ENCODE data around the gene SCGB2A2.

SCGB2A2 gene

DNA sequence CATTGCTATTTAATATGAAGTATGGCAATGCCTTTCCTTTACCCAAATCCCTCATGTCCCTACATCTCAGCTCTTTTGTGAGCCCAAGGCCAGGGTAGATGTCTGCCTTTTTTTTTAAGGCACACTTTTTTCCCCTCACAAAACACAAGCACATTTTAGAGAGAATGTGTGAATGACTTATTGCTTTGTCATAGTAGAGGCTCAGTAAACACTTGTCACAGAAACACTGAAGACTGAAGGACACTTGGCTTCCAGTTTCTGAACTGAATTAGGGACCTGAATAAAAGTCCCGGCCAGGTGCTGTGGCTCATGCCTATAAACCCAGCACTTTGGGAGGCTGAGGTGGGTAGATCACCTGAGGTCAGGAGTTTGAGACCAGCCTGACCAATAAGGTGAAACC lies 2.9 kb upstream of the SCGB2A2 start:
- Mint-ChIP-seq H3K36me3 (no peaks in the 10 kb centered on the region), H3K9me3 (no peaks in the 10 kb centered on the region), H3K4me3 (no peak overlapping the region), H3K4me1 (no peaks in the 10 kb centered on the region), H3K27me3 (peaks cover 8% of the 10 kb centered on the region), H3K27ac (no peak overlapping the region)

DNA sequence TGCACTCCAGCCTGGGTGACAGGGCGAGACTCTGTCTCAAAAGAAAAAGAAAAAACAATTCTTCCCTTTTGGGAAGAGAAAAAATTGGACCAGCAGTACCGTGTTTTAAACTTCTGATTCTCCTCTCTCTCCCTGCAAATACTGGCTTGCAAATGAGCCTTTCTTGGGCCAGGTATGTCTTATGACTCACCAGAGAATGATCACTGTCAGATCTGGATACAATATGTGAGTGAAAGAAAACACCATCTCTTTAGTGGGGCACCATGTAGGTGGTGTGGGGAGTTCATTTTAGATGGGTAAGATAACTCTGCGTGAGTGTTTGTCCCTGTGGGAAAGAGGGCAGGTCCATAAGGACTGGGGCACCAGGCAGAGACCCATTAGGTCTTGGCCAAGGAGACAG lies 2.4 kb upstream of the SCGB2A2 start:
- Mint-ChIP-seq H3K4me3 (no peak overlapping the region), H3K9me3 (no peaks in the 10 kb centered on the region), H3K4me1 (no peaks in the 10 kb centered on the region), H3K36me3 (no peaks in the 10 kb centered on the region), H3K27ac (no peak overlapping the region), H3K27me3 (peaks cover 8% of the 10 kb centered on the region)

DNA sequence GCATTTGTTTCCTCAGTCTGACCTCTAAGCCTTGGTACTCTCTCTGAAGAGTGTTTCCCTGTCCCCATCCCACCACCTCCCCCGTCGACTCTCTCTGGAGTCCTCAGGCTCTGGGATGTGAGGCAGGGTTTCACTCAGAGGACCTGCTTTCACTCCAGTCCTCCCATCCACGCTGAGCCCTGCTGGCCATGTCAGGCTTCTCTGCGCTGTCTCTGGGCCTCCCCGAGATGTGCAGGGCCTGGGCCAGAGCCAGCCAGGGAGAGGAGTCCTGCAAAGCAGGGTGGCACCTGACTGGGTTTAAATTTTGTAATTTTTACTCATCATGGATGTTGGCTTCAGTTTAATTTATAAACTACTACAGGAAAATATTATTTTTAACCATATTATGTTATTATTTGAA lies 3.3 kb downstream of the SCGB2A2 start:
- Mint-ChIP-seq H3K27me3 (peaks cover 6% of the 10 kb centered on the region), H3K36me3 (no peaks in the 10 kb centered on the region), H3K4me3 (no peak overlapping the region), H3K4me1 (no peaks in the 10 kb centered on the region), H3K27ac (no peak overlapping the region), H3K9me3 (no peaks in the 10 kb centered on the region)

GRCh38 chr11:62273789-62274275 lies 3.9 kb downstream of the SCGB2A2 start:
- Mint-ChIP-seq H3K36me3 (no peaks in the 10 kb centered on the region), H3K27me3 (peaks cover 3% of the 10 kb centered on the region)

DNA sequence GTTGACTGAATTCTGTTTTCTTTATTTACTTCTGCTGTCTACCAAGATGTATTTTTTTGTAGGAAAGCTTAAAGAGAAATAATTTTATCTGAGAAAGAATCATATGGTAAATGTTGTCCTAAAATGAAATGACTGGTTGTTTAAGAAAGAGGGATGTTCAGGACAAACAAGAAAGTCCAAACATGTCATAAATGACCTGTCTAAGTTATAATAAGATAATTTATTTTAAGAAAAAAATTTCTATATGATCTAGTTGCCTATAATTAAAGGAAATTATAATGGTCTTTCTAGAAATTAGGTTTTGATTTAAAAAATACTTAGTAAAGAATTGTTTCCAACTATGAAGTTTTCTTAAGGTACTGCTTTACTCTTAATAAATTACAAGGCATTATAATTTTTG lies 10.5 kb downstream of the SCGB2A2 start:
- no peaks in the 10 kb centered on the region for H3K36me3 Mint-ChIP-seq
- H3K4me3 Mint-ChIP-seq: no peak overlapping the region
- no peaks in the 10 kb centered on the region for H3K4me1 Mint-ChIP-seq
- H3K9me3 Mint-ChIP-seq: no peaks in the 10 kb centered on the region
- no peak overlapping the region for H3K27ac Mint-ChIP-seq
- H3K27me3 Mint-ChIP-seq: peaks cover 5% of the 10 kb centered on the region

More at GRCh38 chr11:62273789-62274275, 3.9 kb downstream of the SCGB2A2 start:
- Mint-ChIP-seq H3K9me3 (no peaks in the 10 kb centered on the region), H3K4me1 (no peaks in the 10 kb centered on the region), H3K27ac (no peak overlapping the region), H3K4me3 (no peak overlapping the region)

DNA sequence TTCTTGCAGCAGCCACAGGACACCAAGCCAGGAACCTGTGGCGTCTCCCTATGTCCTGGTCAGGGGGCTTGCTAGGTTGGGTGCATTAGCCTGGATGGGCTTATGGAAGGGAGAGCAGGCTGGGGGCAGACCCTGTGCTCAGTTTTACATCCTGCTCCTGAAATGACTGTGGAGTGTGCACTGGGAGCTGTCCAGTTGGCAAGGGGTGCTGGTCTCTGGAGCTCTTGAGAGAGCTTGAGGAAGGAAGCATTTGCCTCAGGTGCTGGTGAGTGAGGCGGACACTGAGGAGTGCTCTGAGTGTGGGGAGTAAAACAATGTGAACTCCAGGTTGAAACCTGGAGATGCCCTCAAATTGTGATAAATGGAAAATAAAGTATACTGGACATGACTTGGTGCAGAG lies 25.5 kb downstream of the SCGB2A2 start:
- H3K36me3 Mint-ChIP-seq: no peaks in the 10 kb centered on the region
- peaks cover 10% of the 10 kb centered on the region for H3K27me3 Mint-ChIP-seq
- no peak overlapping the region for H3K27ac Mint-ChIP-seq
- H3K9me3 Mint-ChIP-seq: no peaks in the 10 kb centered on the region
- no peak overlapping the region for H3K4me3 Mint-ChIP-seq
- H3K4me1 Mint-ChIP-seq: no peaks in the 10 kb centered on the region

- Mint-ChIP-seq H3K4me1 (no peaks in the 10 kb centered on the region), H3K36me3 (no peaks in the 10 kb centered on the region), H3K4me3 (no peak within 1 kb of the TSS), H3K9me3 (no peaks in the 10 kb centered on the region), H3K27ac (no peak within 1 kb of the TSS), H3K27me3 (peaks cover 10% of the 10 kb centered on the region)
Measured at GRCh38 chr11:62298975-62299374, 29.0 kb downstream of the SCGB2A2 start, which contains the start of gene SCGB1D4. Gene SCGB1D4, minus strand, starts transcription at chr11:62299075. Its CDS starts 65 bp downstream, at chr11:62299010.

DNA sequence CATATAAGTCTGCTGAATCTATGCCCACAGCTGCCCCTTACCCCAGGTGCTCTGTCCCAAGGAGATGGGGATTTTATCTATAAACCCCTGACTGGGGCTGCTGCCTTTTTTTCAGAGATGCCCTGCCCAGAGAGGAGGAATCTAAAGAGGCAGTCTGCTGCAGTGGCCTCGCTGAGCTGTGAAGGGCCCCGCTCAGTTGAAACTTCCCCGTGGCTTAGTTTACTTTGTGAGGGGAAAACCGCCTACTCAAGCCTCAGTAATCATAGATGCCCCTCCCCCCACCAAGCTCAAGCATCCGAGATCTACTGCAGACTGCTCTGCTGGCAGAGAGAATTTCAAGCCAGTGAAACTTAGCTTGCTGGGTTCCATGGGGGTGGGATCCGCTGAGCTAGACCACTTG lies 36.3 kb downstream of the SCGB2A2 start:
- Mint-ChIP-seq H3K36me3 (no peaks in the 10 kb centered on the region), H3K4me1 (peaks cover 3% of the 10 kb centered on the region), H3K27me3 (peaks cover 10% of the 10 kb centered on the region), H3K9me3 (peaks cover 6% of the 10 kb centered on the region), H3K4me3 (no peak overlapping the region), H3K27ac (no peak overlapping the region)

DNA sequence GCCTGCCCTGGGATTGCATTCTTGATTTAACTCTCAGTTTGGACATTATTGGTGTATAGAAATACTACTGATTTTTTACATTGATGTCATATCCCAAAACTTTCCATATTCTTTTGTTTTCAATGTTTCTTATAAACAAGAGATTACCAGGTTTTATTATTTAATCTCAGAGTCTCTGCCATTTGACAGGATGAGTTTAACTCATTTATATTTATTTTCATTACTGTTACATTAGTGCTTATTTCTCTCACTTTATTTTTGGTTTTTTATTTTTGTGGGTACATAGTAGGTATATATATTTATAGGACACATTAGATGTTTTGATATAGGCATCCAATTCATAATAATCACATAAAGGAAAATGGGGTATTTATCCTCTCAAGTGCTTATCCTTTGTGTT lies 38.0 kb downstream of the SCGB2A2 start:
- Mint-ChIP-seq H3K27me3 (peaks cover 7% of the 10 kb centered on the region), H3K9me3 (peaks cover 6% of the 10 kb centered on the region), H3K36me3 (no peaks in the 10 kb centered on the region), H3K4me3 (no peak overlapping the region), H3K4me1 (peaks cover 15% of the 10 kb centered on the region), H3K27ac (no peak overlapping the region)

DNA sequence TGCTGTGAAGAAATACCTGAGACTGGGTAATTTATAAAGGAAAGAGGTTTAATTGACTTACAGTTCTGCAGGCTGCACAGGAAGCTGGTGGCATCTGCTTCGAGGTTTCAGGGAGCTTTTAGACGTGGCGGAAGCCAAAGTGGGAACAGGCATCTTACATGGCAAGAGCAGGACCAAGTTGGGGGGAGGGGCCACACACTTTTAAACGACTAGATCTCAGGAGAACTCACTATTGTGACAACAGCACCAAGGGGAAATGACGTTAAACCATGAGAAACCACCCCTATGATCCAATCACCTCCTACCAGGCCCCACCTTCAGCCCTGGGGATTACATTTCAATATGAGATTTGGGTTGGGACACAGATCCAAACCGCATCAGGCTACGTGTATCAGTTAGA lies 40.0 kb downstream of the SCGB2A2 start:
- peaks cover 9% of the 10 kb centered on the region for H3K27me3 Mint-ChIP-seq
- no peak overlapping the region for H3K27ac Mint-ChIP-seq
- no peak overlapping the region for H3K4me3 Mint-ChIP-seq
- H3K9me3 Mint-ChIP-seq: peaks cover 6% of the 10 kb centered on the region
- H3K4me1 Mint-ChIP-seq: peaks cover 15% of the 10 kb centered on the region
- no peaks in the 10 kb centered on the region for H3K36me3 Mint-ChIP-seq

- Mint-ChIP-seq H3K27ac (no peak overlapping the region), H3K9me3 (no peaks in the 10 kb centered on the region), H3K36me3 (no peaks in the 10 kb centered on the region)
Measured at GRCh38 chr11:62315431-62315830, 45.5 kb downstream of the SCGB2A2 start.

GRCh38 chr11:62322524-62322923 lies 52.6 kb downstream of the SCGB2A2 start:
- H3K4me1 Mint-ChIP-seq: no peaks in the 10 kb centered on the region
- H3K27me3 Mint-ChIP-seq: peaks cover 3% of the 10 kb centered on the region
- H3K9me3 Mint-ChIP-seq: no peaks in the 10 kb centered on the region
- H3K27ac Mint-ChIP-seq: no peak overlapping the region
- no peaks in the 10 kb centered on the region for H3K36me3 Mint-ChIP-seq
- no peak overlapping the region for H3K4me3 Mint-ChIP-seq

More at GRCh38 chr11:62315431-62315830, 45.5 kb downstream of the SCGB2A2 start:
- H3K4me3 Mint-ChIP-seq: no peak overlapping the region
- H3K27me3 Mint-ChIP-seq: peaks cover 4% of the 10 kb centered on the region
- H3K4me1 Mint-ChIP-seq: peaks cover 15% of the 10 kb centered on the region
